ENCODE measurements around the gene ZNF609. TPM values are rescaled to one million over a fixed set of nuclear protein-coding genes. Genes with fewer than 3 reads are reported as not detected.

The ZNF609 gene
- total and polyA plus RNA-seq, 2 of the 13 experiments (the other 11 are each of a cell fraction or from before 2014, with no cell fraction given), result 8.9 to 9.9 TPM

- FAIRE-seq (no peak), DNase-seq (ENCODE audit: low spot score) (no peak), ATAC-seq (no peak)
- CTCF ChIA-PET (ENCODE audit: low intra/inter-chr PET ratio, low total read pairs), result no interaction called here
- Histone ChIP-seq H3K4me1 (ENCODE audit: insufficient read depth, low read length) (peaks cover 27% of the 10 kb centered on the region), H3K79me2 (ENCODE audit: insufficient read depth, low read length) (peaks cover 10% of the 10 kb centered on the region), H4K20me1 (ENCODE audit: insufficient read depth, low read length) (peaks cover 3% of the 10 kb centered on the region; the same call in 1 of the 2 replicates), H3K9ac (ENCODE audit: insufficient read depth, low read depth, low read length) (no peak overlapping the region), H2AFZ (ENCODE audit: low read length) (no peak overlapping the region), H3K27ac (ENCODE audit: extremely low read length, insufficient read depth, low read length) (no peak overlapping the region), H3K4me2 (ENCODE audit: low read depth, low read length) (no peak overlapping the region), H3K4me3 (replicated peaks in 1 of 3; ENCODE audit: insufficient read depth in 1 of 3, low read depth in 2 of 3, low read length in 3 of 3) (no peak overlapping the region), H3K9me3 (ENCODE audit: low read length) (no peaks in the 10 kb centered on the region), H3K36me3 (replicated peaks in 1 of 2; ENCODE audit: control insufficient read depth in 1 of 2, insufficient read depth in 2 of 2, low read length in 2 of 2) (peaks cover 20 to 38% of the 10 kb centered on the region in 2 experiments), H3K27me3 (ENCODE audit: control insufficient read depth in 1 of 2, insufficient read depth in 2 of 2, low read length in 2 of 2) (no peaks in the 10 kb centered on the region)
- intact Hi-C loops (cut with micrococcal nuclease; ENCODE audit: unreplicated experiment), result no loop called here
- 98% methylated on average over 3 of the region's 3 CpGs for WGBS (ENCODE audit: low lambda C conversion rate)
- POLR2A ChIA-PET, result no interaction called here
- BruUV-seq (replicated peaks), result no TSS peak
- TF ChIP-seq SMYD3 (CRISPR knock-in tag; IDR thresholded peaks at IDR 0.05), result no peak
- no peak for TF ChIP-seq CREM (IDR thresholded peaks at IDR 0.05)
- no peak for TF ChIP-seq CREM (CRISPR knock-in tag; IDR thresholded peaks at IDR 0.05)
- no peak for TF ChIP-seq ZNF781 (CRISPR knock-in tag; IDR thresholded peaks at IDR 0.05; ENCODE audit: borderline replicate concordance, not compliant biosample characterization)
- no peak for TF ChIP-seq REL (CRISPR knock-in tag; conservative IDR thresholded peaks at IDR 0.05)
- no peak for TF ChIP-seq ZNF556 (CRISPR knock-in tag; IDR thresholded peaks at IDR 0.05; ENCODE audit: borderline replicate concordance)
- no peak for TF ChIP-seq JUND (CRISPR knock-in tag; IDR thresholded peaks at IDR 0.05)
- in situ Hi-C loops (cut with HindIII; ENCODE audit: extremely low pct_ligation_motif_present, low pct_unique_long_range_greater_than_20kb), result no loop called here
Measured at GRCh38 chr15:64502551-64502950, 42.2 kb downstream of the ZNF609 start.

GRCh38 chr15:64503197-64503596 lies 42.8 kb downstream of the ZNF609 start:
- peaks cover 20 to 38% of the 10 kb centered on the region in 2 experiments for H3K36me3 ChIP-seq (replicated peaks in 1 of 2; ENCODE audit: control insufficient read depth in 1 of 2, insufficient read depth in 2 of 2, low read length in 2 of 2)
- intact Hi-C loops (cut with micrococcal nuclease; ENCODE audit: unreplicated experiment), result no loop called here
- H3K4me3 ChIP-seq (replicated peaks in 1 of 3; ENCODE audit: insufficient read depth in 1 of 3, low read depth in 2 of 3, low read length in 3 of 3), result no peak overlapping the region
- 84% methylated on average over 4 of the region's 4 CpGs for WGBS (ENCODE audit: low lambda C conversion rate)
- peaks cover 10% of the 10 kb centered on the region for H3K79me2 ChIP-seq (ENCODE audit: insufficient read depth, low read length)
- H3K9me3 ChIP-seq (ENCODE audit: low read length), result no peaks in the 10 kb centered on the region
- H2AFZ ChIP-seq (ENCODE audit: low read length), result no peak overlapping the region
- ChIA-PET CTCF (ENCODE audit: low intra/inter-chr PET ratio, low total read pairs) (no interaction called here), POLR2A (no interaction called here)
- no peak overlapping the region for H3K9ac ChIP-seq (ENCODE audit: insufficient read depth, low read depth, low read length)
- H3K4me1 ChIP-seq (ENCODE audit: insufficient read depth, low read length), result peaks cover 34% of the 10 kb centered on the region
- H4K20me1 ChIP-seq (ENCODE audit: insufficient read depth, low read length), result peaks cover 9% of the 10 kb centered on the region
- FAIRE-seq (no peak), DNase-seq (ENCODE audit: low spot score) (no peak), ATAC-seq (no peak)
- no peak overlapping the region for H3K27ac ChIP-seq (ENCODE audit: extremely low read length, insufficient read depth, low read length)
- in situ Hi-C loops (cut with HindIII; ENCODE audit: extremely low pct_ligation_motif_present, low pct_unique_long_range_greater_than_20kb), result no loop called here
- H3K27me3 ChIP-seq (ENCODE audit: control insufficient read depth in 1 of 2, insufficient read depth in 2 of 2, low read length in 2 of 2), result no peaks in the 10 kb centered on the region
- BruUV-seq (replicated peaks), result no TSS peak
- no peak overlapping the region for H3K4me2 ChIP-seq (ENCODE audit: low read depth, low read length)
- no peak for TF ChIP-seq ZNF800 (CRISPR knock-in tag; IDR thresholded peaks at IDR 0.05)
- no peak for TF ChIP-seq MED8 (CRISPR knock-in tag; IDR thresholded peaks at IDR 0.05; ENCODE audit: insufficient replicate concordance)
- TF ChIP-seq, protein P1, sequence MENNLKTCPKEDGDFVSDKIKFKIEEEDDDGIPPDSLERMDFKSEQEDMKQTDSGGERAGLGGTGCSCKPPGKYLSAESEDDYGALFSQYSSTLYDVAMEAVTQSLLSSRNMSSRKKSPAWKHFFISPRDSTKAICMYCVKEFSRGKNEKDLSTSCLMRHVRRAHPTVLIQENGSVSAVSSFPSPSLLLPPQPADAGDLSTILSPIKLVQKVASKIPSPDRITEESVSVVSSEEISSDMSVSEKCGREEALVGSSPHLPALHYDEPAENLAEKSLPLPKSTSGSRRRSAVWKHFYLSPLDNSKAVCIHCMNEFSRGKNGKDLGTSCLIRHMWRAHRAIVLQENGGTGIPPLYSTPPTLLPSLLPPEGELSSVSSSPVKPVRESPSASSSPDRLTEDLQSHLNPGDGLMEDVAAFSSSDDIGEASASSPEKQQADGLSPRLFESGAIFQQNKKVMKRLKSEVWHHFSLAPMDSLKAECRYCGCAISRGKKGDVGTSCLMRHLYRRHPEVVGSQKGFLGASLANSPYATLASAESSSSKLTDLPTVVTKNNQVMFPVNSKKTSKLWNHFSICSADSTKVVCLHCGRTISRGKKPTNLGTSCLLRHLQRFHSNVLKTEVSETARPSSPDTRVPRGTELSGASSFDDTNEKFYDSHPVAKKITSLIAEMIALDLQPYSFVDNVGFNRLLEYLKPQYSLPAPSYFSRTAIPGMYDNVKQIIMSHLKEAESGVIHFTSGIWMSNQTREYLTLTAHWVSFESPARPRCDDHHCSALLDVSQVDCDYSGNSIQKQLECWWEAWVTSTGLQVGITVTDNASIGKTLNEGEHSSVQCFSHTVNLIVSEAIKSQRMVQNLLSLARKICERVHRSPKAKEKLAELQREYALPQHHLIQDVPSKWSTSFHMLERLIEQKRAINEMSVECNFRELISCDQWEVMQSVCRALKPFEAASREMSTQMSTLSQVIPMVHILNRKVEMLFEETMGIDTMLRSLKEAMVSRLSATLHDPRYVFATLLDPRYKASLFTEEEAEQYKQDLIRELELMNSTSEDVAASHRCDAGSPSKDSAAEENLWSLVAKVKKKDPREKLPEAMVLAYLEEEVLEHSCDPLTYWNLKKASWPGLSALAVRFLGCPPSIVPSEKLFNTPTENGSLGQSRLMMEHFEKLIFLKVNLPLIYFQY (CRISPR knock-in tag; IDR thresholded peaks at IDR 0.05; ENCODE audit: borderline replicate concordance), result no peak
- no peak for TF ChIP-seq MLLT10 (CRISPR knock-in tag; IDR thresholded peaks at IDR 0.05)
- no peak for TF ChIP-seq IRX3 (CRISPR knock-in tag; IDR thresholded peaks at IDR 0.05; ENCODE audit: borderline replicate concordance, low read depth)
- no peak for TF ChIP-seq HNRNPL (IDR thresholded peaks at IDR 0.05; ENCODE audit: low read depth, low read length)
